Liver (tissue), 3 donors: Measurements from ENCODE around the gene ANKRD13B.

ENCODE experiments used
- ATF3 ChIP-seq: IDR thresholded peaks from 2 replicates; pipeline ENCODE4 v1.6.1; 2016; ENCODE audit warnings: antibody characterized with exemption
- CTCF ChIP-seq: fragments of 150-350 bp; IDR thresholded peaks from 2 replicates; pipeline ENCODE4 v1.5.1; 2017; ENCODE audit warnings: improper control_type of control experiment, low read depth, low read length; ENCODE audit not compliant: missing input control
- EGR1 ChIP-seq, 2 donors: IDR thresholded peaks; 2 replicates each; pipeline ENCODE4 v1.6.1; 2016 to 2018; ENCODE audit warnings: antibody characterized with exemption in 2 of 2, low read depth in 2 of 2
- JUND ChIP-seq, 2 donors: IDR thresholded peaks; 2 replicates each; pipeline ENCODE4 v1.6.1; 2016; ENCODE audit warnings: antibody characterized with exemption in 2 of 2
- MAX ChIP-seq: IDR thresholded peaks from 2 replicates; pipeline ENCODE4 v1.6.1; 2016; ENCODE audit warnings: antibody characterized with exemption
- REST ChIP-seq: IDR thresholded peaks from 2 replicates; pipeline ENCODE4 v1.6.1; 2016; ENCODE audit warnings: antibody characterized with exemption, mild to moderate bottlenecking
- SP1 ChIP-seq: IDR thresholded peaks from 2 replicates; pipeline ENCODE4 v1.6.1; 2018; ENCODE audit warnings: antibody characterized with exemption, mild to moderate bottlenecking
- donor health status: healthy.
- donor health status: healthy.

DNA sequence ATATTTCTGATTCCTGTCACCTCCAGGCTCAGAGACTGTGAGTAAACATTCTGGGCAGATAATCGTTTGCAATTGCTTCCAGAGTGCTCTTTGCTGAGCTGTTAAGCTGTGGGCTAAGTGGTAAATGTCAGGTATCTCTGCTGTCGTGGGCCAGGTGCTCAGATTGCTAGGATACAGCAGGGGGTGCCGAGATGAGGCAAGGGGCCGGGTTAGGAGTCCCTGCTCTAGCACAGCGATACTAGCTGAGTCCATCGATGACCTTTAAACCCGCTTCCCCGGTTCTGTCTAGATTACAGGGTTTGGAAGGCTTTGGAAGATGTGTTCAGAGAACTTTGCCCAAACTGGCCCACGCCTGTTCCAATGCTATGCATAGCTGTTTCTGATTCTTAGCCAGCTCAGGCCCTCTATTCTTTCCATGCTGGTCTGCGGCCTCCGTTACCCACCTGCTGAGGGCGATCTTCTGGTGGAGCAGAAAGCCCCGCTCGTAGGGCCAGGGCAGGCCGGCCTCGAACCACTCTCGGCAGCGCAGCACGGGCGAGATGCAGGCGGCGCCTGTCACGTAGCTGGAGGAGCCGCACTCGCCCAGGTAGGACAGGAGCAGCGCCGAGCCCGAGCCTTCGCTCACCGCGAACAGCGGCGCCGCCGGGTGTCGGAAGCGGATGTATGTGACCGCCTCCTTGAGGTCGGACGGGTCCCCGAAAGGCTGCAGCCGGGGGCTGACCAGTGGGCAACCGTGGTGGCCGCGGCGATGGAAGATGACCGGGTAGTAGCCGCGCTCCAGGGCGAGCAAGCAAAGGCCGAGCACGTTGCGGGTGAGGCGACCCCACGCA is 27.1 kb upstream of the ANKRD13B start:
- TF ChIP-seq CTCF (no peak), MAX (no peak), REST (no peak), JUND (IDR thresholded peaks at IDR 0.05) (no peak), EGR1 (IDR thresholded peaks at IDR 0.05; ENCODE audit: low read depth in 2 of 2) (no peak), ATF3 (no peak), SP1 (peak; percentile 57)
